ENCODE results near the gene ALDH3B2.

ALDH3B2 gene

GRCh38 chr11:67612751-67613150, 61.7 kb downstream of the ALDH3B2 start:
- DNase-seq, result no peak

All from CD4-positive, alpha-beta T cell treated with Interleukin-1 beta for 1 hour (primary cell).